Mucosa of stomach (tissue), 1 donor: Measurements from ENCODE around the gene GSG1.

ENCODE experiments used
- H3K27me3 ChIP-seq: one replicate; pipeline ENCODE4 v1.7.0; 2013; ENCODE audit warnings: mild to moderate bottlenecking, low read length; ENCODE audit not compliant: control insufficient read depth, insufficient read depth
- H3K36me3 ChIP-seq: one replicate; pipeline ENCODE4 v1.7.0; 2013; ENCODE audit warnings: low read length; ENCODE audit not compliant: control insufficient read depth, insufficient read depth
- H3K4me1 ChIP-seq: one replicate; pipeline ENCODE4 v1.7.0; 2013; ENCODE audit warnings: mild to moderate bottlenecking, low read length; ENCODE audit not compliant: control insufficient read depth, insufficient read depth
- H3K4me3 ChIP-seq: one replicate; pipeline ENCODE4 v1.7.0; 2013; ENCODE audit warnings: low read length
- H3K9ac ChIP-seq: one replicate; pipeline ENCODE4 v1.7.0; 2013; ENCODE audit warnings: mild to moderate bottlenecking, low read length, moderate library complexity
- H3K9me3 ChIP-seq: one replicate; pipeline ENCODE4 v1.7.0; 2013; ENCODE audit warnings: mild to moderate bottlenecking, low read length, moderate library complexity; ENCODE audit not compliant: control insufficient read depth
- donor health status: Pancreatic carcinoma.

GSG1 gene

DNA sequence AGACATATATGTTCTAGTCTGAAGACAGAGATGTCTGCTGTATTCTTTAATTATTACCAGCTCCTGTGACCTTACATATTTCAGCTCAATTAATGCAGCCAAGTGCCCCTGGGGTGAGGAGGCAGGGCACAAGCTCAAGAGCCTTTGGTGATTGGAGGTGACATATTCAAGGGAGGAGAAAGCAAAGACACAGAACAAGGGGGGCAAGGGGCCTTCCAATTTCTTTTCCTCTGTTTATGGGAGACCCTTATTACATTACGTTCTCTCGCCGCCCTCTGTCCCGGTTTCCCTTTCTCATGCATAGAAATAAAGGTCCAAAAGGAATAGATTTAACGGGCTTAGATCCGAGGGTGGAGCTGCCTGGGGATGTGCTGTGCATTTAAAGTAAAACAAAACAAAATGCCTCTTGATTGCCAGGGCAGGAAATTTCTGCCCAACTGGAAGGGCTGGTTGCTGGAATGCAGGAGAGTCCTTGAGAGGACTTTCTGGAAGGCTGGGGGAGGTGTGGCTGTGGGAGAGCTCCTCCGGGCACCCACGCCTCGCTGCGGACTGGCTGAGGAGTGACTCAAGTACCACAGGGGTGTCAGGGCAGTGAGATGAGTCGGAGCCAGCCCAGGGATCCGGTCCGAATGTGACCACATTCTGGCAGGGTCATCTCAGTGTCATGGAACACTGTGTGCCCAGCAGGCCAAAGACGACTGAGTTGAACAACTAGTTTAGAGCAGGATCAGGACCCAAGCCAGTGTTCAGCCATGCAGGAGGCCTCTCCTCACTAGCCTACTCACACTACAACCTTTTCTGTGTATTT, 32.1 kb upstream of the GSG1 start:
- Histone ChIP-seq H3K9ac (no peak overlapping the region), H3K36me3 (no peaks in the 10 kb centered on the region), H3K4me3 (no peak overlapping the region)

DNA sequence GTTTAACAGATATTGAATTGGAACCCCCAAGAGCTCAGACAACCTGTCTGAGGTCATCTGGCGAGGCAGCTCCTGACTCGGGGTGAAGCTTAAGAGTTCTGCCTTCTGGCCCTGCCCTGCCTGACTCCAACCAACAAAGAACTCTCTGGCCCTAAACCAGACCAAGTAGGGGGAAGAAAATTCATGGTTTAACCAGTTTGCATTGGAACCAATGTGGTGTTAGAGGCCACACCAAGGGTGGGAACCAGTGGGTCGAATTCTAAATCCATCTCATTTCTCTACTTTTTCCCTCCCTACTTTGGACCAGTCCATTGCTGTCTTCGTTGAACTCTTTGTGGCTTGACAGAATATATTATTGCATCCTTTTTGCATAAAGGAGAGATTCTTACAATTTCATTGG, 30.4 kb upstream of the GSG1 start:
- Histone ChIP-seq H3K9ac (no peak overlapping the region), H3K27me3 (no peaks in the 10 kb centered on the region), H3K4me3 (no peak overlapping the region), H3K9me3 (no peaks in the 10 kb centered on the region), H3K36me3 (no peaks in the 10 kb centered on the region), H3K4me1 (peaks cover 5% of the 10 kb centered on the region)

More for the DNA sequence above, 32.1 kb upstream of the GSG1 start:
- Histone ChIP-seq H3K9me3 (no peaks in the 10 kb centered on the region), H3K4me1 (peaks cover 5% of the 10 kb centered on the region), H3K27me3 (no peaks in the 10 kb centered on the region)

DNA sequence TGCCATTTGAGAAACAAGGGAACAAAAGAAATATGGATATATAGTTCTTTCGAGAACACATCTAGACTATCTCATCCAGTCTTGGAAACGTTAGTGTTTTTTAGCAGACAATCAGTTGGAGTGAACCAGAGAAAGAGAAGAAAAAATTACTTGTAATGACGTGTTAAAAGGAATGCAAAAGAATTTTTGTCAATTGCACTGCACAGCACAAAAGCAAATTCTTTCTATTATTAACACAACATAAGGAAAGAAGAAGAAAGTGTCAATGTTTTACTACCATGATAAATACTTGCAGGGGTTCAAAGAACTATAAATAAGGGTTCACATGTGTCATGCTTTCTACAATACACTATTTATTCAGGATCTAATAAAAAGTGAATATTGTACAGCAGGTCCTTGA, 27.5 kb upstream of the GSG1 start:
- no peaks in the 10 kb centered on the region for H3K9me3 ChIP-seq
- no peaks in the 10 kb centered on the region for H3K27me3 ChIP-seq
- peaks cover 5% of the 10 kb centered on the region for H3K4me1 ChIP-seq
- no peak overlapping the region for H3K4me3 ChIP-seq
- no peaks in the 10 kb centered on the region for H3K36me3 ChIP-seq
- H3K9ac ChIP-seq, result no peak overlapping the region

DNA sequence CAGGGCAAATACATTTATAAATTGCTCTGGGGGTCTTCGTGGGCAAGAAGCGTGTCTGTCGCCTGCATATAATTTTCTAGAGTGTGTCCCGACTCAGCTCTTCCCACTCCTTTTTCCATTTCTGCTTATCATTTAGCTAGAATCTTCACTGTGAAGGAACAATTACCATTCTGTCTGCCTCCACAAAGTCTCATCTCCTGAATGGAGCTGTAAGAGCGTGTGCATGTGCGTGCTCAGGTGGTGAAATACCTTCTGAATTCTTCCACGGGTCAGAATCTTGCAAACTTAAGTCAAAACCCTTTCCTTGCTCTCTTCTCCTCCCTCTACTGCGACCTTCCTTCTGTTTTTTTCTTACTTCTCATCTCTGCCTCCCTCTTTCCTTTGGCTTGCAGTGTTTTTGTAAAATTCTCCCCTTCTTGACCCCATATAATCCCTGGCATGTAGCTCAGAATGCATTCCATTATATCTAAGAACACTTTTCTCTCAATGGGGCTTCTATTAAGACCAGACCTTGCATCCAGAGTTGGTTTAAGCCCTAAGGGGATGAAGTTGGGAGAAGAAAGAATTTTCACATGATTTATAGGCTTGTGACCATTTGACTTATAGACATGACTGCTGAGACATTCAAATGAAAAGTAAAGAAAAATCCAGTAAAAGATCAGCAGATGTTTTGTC, 25.0 kb upstream of the GSG1 start:
- Histone ChIP-seq H3K9ac (no peak overlapping the region), H3K36me3 (no peaks in the 10 kb centered on the region), H3K4me1 (no peaks in the 10 kb centered on the region), H3K9me3 (no peaks in the 10 kb centered on the region), H3K4me3 (no peak overlapping the region), H3K27me3 (peaks cover 2% of the 10 kb centered on the region)

DNA sequence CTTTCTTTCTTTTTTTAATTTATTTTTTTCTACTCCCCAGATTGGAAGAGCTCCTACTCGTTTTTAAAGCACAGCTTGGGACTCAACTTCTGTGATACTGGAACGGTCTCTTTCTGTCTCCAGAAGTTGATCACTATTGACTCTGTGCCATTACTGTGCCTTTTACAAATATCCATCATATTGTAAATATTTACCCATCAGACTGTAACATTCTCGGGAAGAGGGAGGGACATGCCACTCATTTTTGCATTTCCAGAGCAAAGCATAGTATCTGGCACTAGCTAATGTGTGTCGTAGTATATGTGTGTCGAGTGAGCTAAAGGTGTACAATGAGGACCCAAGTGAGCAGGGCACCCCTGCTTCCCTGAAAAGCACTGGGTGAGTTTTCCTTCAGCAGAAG, 24.0 kb upstream of the GSG1 start:
- no peak overlapping the region for H3K9ac ChIP-seq
- peaks cover 11% of the 10 kb centered on the region for H3K27me3 ChIP-seq
- no peaks in the 10 kb centered on the region for H3K36me3 ChIP-seq
- H3K9me3 ChIP-seq, result no peaks in the 10 kb centered on the region
- no peaks in the 10 kb centered on the region for H3K4me1 ChIP-seq
- H3K4me3 ChIP-seq, result no peak overlapping the region

DNA sequence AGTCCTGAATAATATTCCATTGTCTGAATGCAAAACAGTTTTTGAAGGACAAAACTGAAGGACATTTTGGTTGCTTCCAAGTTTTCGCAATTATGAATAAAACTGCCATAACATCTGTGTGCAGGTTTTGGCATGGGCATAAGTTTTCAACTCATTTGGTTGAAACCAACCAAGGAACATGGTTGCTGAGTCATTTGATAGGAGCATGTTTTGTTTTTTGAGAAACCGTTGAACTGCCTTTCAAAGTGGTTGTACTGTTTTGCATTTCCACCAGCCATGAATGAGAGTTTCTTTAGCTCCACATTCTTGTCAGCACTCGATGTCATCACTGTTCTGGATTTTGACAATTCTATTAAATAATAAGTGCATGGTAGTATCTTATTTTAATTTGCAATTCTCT, 23.0 kb upstream of the GSG1 start:
- Histone ChIP-seq H3K4me3 (no peak overlapping the region), H3K27me3 (peaks cover 11% of the 10 kb centered on the region), H3K9me3 (no peaks in the 10 kb centered on the region), H3K4me1 (no peaks in the 10 kb centered on the region), H3K36me3 (no peaks in the 10 kb centered on the region), H3K9ac (no peak overlapping the region)

DNA sequence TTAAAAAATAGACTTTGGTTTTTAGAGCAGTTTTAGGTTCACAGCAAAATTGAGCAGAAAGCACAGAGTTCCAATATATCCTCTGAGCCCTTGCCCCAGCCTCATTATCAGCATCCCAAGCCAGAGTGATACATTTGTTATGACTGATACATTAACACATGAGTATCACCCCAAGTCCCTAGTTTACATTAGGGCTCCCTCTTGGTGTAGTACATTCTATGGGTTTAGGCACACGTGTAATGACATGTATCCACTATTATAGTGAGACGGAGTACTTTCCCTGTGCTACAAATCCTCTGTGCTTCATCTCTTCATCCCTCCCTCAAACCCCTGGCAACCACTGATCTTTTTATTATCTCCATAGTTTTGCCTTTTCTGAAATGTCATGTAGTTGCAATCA, 22.5 kb upstream of the GSG1 start:
- no peak overlapping the region for H3K4me3 ChIP-seq
- peaks cover 11% of the 10 kb centered on the region for H3K27me3 ChIP-seq
- H3K9ac ChIP-seq, result no peak overlapping the region
- no peaks in the 10 kb centered on the region for H3K9me3 ChIP-seq
- no peaks in the 10 kb centered on the region for H3K4me1 ChIP-seq
- no peaks in the 10 kb centered on the region for H3K36me3 ChIP-seq

DNA sequence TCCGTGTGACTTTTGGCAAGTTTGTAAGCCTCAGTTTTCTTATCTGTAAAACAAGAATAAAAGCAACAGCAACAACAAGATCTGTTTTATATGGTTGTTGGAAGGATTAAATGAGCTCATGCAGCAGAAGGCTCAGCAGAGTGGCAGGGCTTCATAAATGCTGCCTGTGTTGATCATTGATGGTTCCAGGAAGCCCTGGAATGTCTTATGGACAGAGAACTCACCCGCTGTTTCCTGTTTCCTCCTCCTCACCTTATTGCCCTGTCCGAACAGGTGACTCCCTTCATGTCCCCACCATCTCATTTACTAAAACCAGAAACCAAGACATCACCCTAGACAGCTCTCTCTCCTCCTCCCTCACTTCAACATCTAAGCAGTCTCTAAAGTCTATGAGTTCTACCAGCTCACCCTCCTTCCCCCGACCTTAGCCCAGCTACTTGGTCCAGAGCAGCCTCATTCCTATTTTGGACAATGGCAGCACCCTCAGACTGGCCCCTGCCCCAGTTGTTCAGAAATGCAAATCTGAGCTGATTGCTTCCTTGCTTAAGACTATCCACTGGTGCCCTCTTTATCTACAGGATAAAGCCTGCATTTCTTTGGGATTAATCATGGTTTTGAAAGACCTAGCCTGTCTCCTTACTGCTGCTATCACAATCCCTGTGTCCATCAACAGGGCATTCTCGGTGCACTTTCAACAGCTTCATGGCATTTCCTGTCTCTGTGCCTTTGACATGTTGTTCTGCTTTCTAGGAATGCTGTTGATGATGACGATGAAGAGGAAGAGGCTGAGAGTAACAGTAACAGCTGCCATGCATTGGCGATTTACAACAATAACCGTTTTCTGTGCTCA, 21.4 kb upstream of the GSG1 start:
- Histone ChIP-seq H3K36me3 (no peaks in the 10 kb centered on the region), H3K4me3 (no peak overlapping the region), H3K4me1 (no peaks in the 10 kb centered on the region), H3K9ac (no peak overlapping the region), H3K27me3 (peaks cover 11% of the 10 kb centered on the region), H3K9me3 (no peaks in the 10 kb centered on the region)

DNA sequence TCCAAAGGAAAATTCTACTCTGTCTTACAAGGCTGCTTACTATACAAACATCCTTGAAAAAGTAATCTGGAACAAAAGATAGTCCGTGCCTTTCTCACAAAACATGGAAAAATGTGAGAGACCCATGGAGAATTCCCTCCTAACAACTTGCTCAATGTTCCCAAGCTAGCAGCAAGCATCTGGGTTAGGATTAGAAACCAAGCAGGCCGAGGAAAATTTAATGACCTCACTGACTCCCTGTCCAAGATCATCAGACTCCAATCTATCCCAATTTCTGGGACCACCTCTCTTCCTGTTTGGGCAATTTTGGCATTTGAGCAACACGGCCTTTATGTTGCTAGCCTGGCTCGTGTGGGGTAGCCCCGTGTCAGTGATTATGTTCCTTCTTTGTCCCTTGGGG, 18.1 kb upstream of the GSG1 start:
- H3K4me3 ChIP-seq, result no peak overlapping the region
- no peaks in the 10 kb centered on the region for H3K4me1 ChIP-seq
- H3K9me3 ChIP-seq, result no peaks in the 10 kb centered on the region
- peaks cover 11% of the 10 kb centered on the region for H3K27me3 ChIP-seq
- H3K9ac ChIP-seq, result no peak overlapping the region
- no peaks in the 10 kb centered on the region for H3K36me3 ChIP-seq

DNA sequence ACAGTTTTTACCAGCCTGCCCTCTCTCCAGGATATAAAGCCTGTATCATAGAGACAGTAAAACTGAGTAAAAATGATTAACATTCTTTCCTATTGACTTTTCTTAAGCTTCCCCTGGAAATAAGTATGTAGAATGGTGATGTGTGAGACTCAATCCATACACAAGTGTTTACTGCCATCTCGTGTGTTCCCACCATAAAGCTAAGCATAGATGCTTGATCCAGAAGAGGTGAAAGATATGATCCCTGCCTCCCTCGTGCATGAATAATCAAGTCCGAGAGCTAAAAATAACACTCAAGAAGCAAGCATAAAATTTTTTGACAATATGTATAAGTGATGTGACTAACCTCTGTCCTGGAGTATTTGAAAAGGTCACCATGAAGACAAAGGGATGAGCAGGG, 16.9 kb upstream of the GSG1 start:
- no peaks in the 10 kb centered on the region for H3K9me3 ChIP-seq
- H3K9ac ChIP-seq, result no peak overlapping the region
- no peak overlapping the region for H3K4me3 ChIP-seq
- peaks cover 12% of the 10 kb centered on the region for H3K27me3 ChIP-seq
- H3K36me3 ChIP-seq, result no peaks in the 10 kb centered on the region
- H3K4me1 ChIP-seq, result no peaks in the 10 kb centered on the region

DNA sequence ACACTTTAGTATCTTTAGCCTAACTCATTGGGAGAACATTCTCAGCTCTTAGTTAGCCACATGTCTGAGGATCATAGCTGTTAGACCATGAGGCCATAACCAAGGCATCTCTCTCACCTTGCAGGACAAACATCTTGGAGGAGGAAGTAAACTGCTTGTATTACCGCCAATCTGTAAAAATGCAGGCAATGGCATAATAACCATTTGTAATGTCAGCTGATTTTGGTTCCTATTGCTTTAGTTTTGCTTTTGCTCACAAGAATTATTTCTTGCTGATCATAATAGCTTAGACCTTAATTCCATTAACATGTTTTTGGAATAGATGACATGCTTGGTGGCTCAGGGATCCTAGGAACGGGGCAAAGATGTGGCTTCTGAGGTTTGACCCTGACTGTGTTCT, 16.4 kb upstream of the GSG1 start:
- no peak overlapping the region for H3K9ac ChIP-seq
- H3K9me3 ChIP-seq, result no peaks in the 10 kb centered on the region
- peaks cover 14% of the 10 kb centered on the region for H3K27me3 ChIP-seq
- H3K4me3 ChIP-seq, result no peak overlapping the region
- no peaks in the 10 kb centered on the region for H3K36me3 ChIP-seq
- H3K4me1 ChIP-seq, result no peaks in the 10 kb centered on the region

DNA sequence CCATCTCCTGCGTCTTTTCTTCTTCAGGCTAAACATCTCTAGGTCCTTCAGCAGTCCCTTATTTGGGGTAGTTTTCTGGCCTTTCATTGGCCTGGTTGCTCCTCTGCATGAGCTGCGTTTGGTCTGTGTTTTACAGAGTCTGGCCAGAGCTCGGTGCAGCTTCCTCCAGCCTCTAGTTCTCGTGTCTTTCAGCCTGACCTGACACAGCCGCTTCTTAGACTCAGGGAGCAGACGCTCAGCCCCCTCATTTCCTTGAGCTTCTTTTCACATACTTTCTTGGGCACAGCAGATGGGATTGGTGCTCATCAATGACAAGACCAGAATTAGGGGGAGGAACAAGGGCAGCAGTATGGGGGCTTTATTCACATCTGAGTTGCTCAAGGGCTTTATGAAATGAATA, 13.6 kb upstream of the GSG1 start:
- Histone ChIP-seq H3K9ac (no peak overlapping the region), H3K27me3 (peaks cover 3% of the 10 kb centered on the region), H3K36me3 (no peaks in the 10 kb centered on the region), H3K9me3 (no peaks in the 10 kb centered on the region), H3K4me1 (no peaks in the 10 kb centered on the region), H3K4me3 (no peak overlapping the region)
